CD4-positive, alpha-beta T cell treated with Interleukin-15 for 1 hour (primary cell): ENCODE results near the gene OLIG3.

Experiments
- DNase-seq: peaks from one replicate; pipeline ENCODE4 v3.0.0-alpha.2; 2020

OLIG3 gene

GRCh38 chr6:137495703-137496336 is 1.6 kb upstream of the OLIG3 start:
- no peak for DNase-seq

GRCh38 chr6:137494988-137495702 is 951 bp upstream of the OLIG3 start:
- DNase-seq = no peak

- DNase-seq = no peak
These were observed 766 bp downstream of the OLIG3 start for GRCh38 chr6:137493218-137494038.

- DNase-seq = no peak
These were observed 1.6 kb downstream of the OLIG3 start for GRCh38 chr6:137492289-137493217.

GRCh38 chr6:137491478-137491877 is 2.7 kb downstream of the OLIG3 start:
- DNase-seq = no peak

- DNase-seq = no peak
These were observed 3.2 kb downstream of the OLIG3 start for GRCh38 chr6:137490961-137491360.

- DNase-seq = no peak
These were observed 3.9 kb downstream of the OLIG3 start for GRCh38 chr6:137490006-137490905.

GRCh38 chr6:137489046-137490005 is 4.9 kb downstream of the OLIG3 start:
- no peak for DNase-seq

GRCh38 chr6:137488150-137489045 is 5.8 kb downstream of the OLIG3 start:
- no peak for DNase-seq

- no peak for DNase-seq
These were observed 6.4 kb downstream of the OLIG3 start for GRCh38 chr6:137487869-137488149.

- DNase-seq = no peak
These were observed 6.9 kb downstream of the OLIG3 start for GRCh38 chr6:137487181-137487868.

- no peak for DNase-seq
These were observed 7.8 kb downstream of the OLIG3 start for GRCh38 chr6:137486416-137486815.

- no peak for DNase-seq
These were observed 13.8 kb downstream of the OLIG3 start for GRCh38 chr6:137480431-137480830.

GRCh38 chr6:137475103-137475502 is 19.1 kb downstream of the OLIG3 start:
- no peak for DNase-seq

- no peak for DNase-seq
These were observed 20.6 kb downstream of the OLIG3 start for GRCh38 chr6:137473598-137473997.

GRCh38 chr6:137472641-137473137 is 21.5 kb downstream of the OLIG3 start:
- DNase-seq = no peak

GRCh38 chr6:137471986-137472385 is 22.2 kb downstream of the OLIG3 start:
- DNase-seq = no peak

GRCh38 chr6:137471497-137471896 is 22.7 kb downstream of the OLIG3 start:
- DNase-seq = no peak

GRCh38 chr6:137467211-137467610 is 27.0 kb downstream of the OLIG3 start:
- no peak for DNase-seq
